Stimulated activated CD4-positive, alpha-beta T cell treated with anti-CD3 and anti-CD28 coated beads, Interleukin-15, amount 100 ng/mL, for 1 hour (primary cell): ENCODE results near the gene PI4KB.
"Not testable (repeated sequence)": the region's sequence is repeated elsewhere in the genome, so short reads cannot be mapped to it uniquely, and the experiment has no call there.

Source experiments
- DNase-seq, 2 donors: peaks; one replicate each; pipeline ENCODE4 v3.0.0-alpha.2; 2020; ENCODE audit warnings: low read depth in 1 of 2, low spot score in 1 of 2

The PI4KB gene

GRCh38 chr1:151281969-151282882 is 45.0 kb downstream of the PI4KB start, which contains the start of gene ZNF687:
Gene ZNF687, plus strand, starts transcription at chr1:151282299. Its CDS starts 3,993 bp downstream, at chr1:151286292.
- DNase-seq, result peak; percentile 95 to 97

DNA sequence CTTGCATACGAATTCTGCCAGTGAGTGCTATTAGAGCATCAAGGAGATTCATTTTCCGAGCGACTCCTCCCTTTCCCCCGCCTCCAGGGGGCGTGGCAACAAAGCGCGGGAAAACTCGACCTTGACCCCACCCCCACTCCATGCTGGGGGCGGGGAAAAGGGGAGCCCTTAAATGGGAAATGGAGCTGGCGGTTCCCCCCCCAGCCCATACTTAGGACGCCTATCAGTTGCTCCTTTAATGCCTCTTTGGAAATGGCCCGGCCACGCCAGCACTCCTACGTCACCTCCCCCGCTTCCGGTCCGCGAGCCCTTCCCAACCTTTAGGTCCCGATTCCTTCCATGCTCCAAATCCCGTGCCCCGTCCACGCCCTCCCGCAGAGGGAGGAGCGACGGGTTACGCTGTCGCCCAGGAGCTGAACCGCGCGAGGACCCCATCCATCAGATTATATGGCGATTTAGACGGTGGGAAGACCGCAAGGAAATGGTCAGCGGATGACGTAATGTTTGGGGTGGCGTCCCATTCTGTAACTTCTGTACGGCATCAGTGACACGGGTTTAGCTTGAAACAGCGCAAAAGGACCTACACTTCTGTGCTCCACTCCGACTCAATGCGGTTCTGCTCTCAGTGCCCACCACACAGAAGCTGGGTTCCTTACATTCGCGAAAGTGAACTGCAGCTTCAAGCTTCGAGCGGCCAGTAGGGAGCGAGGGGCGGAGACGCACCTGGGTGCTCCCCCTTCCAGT is 45.8 kb downstream of the PI4KB start:
- DNase-seq, result peak; percentile 94

DNA sequence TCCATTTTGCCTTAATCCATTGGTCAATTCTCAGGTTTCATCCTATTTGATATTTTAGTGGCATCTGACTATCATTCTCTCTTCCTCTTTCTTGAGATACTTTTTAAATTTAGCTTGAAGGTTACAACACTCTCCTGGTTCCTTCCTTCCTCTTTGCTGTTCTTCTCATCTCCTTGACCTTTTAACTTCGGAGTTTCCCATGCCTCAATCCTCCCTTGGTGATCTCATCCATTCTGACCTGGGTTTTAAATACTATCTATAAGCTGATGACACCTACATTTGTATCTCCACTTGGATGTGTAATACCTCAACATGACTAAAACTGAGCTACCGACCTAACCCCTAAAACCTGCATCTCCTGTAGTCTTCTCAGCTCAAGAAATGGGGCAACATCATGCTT is 50.0 kb downstream of the PI4KB start:
- no peak for DNase-seq

GRCh38 chr1:151275341-151275740 is 51.9 kb downstream of the PI4KB start:
- DNase-seq, result not testable (repeated sequence)

DNA sequence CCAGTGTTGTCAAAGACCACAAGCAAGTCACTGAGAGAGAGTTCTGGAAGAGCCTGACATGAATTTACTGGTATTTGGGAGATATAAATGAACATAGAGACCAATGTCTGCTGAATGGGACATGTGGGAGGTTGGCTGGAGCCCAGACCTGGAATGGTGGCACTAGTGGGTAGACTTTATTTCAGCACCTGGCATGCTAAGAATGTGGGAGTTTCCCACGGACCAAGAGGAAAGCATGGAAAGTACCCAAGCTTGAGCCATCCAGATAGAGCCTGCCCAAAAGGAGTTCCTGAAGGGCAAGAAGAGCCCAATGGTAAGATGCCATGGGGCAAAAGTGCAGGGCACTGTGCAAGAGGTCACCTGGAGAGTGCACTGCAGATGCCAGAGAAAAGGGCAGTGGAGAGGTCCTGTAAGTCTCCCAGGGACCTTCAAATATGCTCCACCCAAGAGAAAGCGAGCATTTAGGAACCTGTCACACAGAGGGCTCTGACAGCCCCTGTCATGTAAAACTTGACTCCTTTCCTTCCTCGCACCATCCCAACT is 53.2 kb downstream of the PI4KB start:
- no peak for DNase-seq

GRCh38 chr1:151267760-151268159 is 59.5 kb downstream of the PI4KB start:
- DNase-seq, result no peak

- DNase-seq, result no peak
Measured at GRCh38 chr1:151266821-151267220, 60.4 kb downstream of the PI4KB start.

- DNase-seq, result no peak
Measured at GRCh38 chr1:151266315-151266714, 60.9 kb downstream of the PI4KB start.

DNA sequence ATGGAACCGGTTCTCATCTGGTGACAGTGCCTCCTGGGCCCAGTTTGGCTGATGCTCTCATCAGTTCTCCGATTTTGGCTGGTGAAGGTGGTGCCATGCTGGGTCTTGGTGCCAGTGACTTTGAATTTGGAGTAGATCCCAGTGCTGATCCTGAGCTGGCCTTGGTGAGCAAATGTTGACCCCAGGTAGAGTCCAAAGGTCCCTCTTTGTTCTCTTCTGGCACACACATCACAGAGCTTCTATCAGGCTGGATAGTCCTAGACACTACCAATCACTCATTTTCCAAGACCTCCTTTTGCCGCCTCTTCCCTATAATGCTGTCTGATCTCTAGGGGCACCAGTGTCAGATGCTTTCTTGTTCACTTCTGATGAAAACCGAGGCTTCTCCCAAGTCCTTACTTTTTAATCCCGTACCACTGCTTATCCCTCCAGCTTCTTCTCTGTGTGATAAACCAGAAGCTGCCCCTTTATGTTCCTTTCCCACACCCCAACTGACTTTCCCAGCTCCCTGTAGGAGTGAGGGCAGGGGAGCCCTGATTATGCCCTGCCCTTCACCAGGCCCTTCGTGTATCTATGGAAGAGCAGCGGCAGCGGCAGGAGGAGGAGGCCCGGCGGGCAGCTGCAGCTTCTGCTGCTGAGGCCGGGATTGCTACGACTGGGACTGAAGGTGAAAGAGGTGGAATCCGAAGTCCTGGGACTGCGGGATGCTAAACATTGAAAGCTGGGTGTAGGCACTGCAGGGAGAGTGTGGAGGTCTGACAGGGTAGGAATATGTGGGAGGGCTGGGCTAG is 61.6 kb downstream of the PI4KB start:
- no peak for DNase-seq

DNA sequence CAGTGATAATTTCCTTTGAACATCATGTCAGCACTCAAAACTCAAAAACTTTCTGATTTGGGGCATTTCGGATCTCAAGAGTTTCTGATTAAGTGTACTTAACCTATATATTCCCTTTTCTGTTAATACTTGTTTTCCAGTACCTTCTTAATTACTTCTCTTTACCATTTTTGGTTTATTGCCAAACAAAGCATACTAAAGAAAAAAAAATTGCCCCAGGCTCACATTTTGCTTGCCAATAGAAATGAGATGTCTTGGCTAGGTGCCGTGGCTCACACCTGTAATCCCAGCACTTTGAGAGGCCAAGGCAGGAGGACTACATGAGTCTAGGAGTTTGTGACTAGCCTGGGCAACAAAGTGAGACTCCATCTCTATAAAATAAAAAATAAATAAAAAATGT is 67.9 kb downstream of the PI4KB start:
- no peak for DNase-seq

DNA sequence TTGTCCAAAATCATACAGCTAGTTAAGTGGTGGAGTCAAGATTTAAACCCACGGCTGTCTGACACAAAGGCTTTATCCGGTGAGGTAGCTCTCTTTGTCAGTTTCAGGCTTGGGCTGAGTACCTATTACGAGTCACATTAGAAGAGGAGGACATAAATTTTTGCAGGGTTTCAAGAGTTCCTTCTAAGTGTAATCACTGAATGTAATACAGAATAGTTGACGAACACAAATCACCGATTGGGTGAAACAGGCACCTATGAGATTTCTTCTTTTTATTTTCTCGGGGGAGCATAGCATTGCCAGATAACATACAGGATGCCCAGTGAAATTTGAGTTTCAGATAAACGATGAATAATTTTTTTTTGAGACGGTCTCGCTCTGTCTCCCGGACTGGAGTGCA is 71.8 kb downstream of the PI4KB start:
- no peak for DNase-seq

DNA sequence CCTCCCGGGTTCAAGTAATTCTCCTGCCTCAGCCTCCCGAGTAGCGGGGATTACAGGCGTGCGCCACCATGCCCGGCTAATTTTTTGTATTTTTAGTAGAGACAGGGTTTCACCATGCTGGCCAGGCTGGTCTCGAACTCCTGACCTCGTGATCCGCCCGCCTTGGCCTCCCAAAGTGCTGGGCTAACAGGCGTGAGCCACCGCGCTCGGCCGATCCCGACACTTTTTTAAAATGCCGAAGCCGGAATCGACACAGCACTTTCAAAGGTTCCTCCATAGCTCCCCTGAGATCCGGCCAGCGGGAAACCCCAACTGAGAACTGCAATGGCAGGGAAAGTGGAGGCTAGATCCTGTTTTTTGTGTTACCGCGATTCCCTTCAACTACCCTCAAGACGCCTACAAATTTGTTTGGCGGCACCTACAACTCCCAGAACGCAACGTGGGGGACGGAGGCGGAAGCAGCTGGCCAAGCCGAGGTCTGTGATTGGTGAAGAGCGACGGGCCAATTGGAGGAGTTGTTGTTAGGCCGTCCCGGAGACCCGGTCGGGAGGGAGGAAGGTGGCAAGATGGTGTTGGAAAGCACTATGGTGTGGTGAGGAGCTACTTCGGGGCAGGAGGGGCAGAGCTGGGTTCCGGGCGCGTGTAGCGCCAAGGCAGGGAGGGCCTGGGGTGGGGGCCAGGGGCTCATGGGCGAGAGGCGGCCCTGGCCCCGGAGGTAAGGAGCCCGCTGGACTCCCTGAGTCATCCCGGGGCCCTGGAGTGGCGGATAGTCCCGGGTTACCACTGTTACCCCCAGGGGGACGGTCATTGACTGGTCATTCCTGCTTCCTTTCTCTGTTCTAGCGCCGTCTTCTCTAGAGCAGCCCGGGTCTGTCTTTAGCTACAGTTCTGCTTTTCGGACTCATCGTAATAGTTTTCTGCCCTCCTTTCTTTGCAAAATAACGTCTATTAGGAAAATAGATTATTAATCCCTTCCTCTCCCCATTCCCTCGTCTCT is 72.7 kb downstream of the PI4KB start, which contains the start of gene PSMD4:
PSMD4 (plus strand) TSS at position 518 of the 997 bp plus-strand sequence; CDS start at position 567, 49 bp downstream.
- DNase-seq, result peak; percentile 81 to 82

- DNase-seq, result peak in 1 of 2 donors; percentile 8
Measured at GRCh38 chr1:151251656-151252470, 75.4 kb downstream of the PI4KB start.

DNA sequence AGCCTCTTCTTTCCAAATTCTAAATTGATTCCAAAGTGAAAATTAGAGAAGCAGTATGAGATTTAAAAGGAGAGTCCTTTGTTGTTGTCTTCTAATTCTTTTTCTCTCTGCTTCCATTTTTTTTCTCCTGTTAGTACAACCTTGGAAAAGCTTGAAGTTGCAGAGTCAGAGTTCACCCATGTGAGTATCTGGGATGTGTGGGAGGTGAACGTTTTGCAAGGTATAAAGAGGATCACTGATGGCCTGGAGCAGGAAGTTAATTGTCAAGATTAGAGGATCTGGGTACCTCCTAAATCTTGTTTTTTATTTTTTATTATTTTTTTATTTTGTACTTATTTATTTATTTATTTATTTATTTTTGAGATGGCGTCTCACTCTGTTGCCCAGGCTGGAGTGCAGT is 80.4 kb downstream of the PI4KB start:
- DNase-seq, result no peak

GRCh38 chr1:151243683-151244216 is 83.5 kb downstream of the PI4KB start:
- DNase-seq, result no peak

DNA sequence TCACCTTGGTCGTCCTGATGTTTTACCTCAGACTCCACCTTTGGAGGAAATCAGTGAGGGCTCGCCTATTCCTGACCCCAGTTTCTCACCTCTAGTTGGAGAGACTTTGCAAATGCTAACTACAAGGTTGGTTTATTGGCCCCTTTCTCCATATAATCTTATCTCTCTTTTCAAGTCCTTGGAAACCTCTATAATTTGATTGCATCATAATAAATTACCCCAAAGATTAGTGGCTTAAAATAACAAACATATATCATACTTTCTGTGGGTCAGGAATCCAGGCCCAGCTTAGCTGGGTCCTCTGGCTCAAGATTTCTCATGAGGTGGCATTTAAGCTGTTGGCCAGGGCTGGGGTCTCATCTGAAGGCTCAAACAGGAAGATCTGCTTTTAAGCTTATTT is 84.8 kb downstream of the PI4KB start:
- no peak for DNase-seq
